ENCODE results near the gene E2F6.

Gene E2F6

DNA sequence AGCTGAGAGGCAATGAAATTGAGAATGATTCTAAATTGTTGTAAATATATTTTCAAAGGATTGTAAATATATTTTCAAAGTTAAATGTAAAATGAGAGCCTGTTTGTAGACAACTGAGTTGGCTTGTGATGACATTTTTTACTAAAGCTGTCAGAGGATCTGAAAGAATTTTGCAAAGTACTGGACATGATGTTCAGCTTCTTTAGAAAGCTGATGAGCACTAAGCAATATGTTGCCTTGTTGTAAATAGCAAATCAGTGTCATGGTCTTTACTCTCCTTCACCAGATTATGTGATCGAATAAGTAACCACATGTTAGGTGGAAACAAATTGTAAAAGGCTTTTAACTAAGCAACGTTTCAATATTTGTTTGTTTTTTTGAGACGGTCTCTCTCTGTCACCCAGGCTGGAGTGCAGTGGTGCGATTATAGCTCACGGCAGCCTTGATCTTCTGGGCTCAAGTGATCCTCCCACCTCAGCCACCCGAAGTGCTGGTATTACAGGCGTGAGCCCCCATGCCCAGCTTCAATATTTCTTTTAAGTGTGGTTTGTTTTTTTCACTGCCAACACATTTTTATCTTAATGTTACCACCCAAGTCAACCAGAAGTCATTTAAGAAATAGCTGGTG is 44.0 kb downstream of the E2F6 start:
- no peaks in the 10 kb centered on the region for H3K4me1 Mint-ChIP-seq
- CTCF ChIA-PET: no interaction called here
- DNase-seq: no peak
- peaks cover 12% of the 10 kb centered on the region for H3K9me3 Mint-ChIP-seq
- no peak overlapping the region for H3K4me3 Mint-ChIP-seq
- H3K36me3 Mint-ChIP-seq: peaks cover 2% of the 10 kb centered on the region
- no peak overlapping the region for H3K27ac Mint-ChIP-seq
- H3K27me3 Mint-ChIP-seq: no peaks in the 10 kb centered on the region

DNA sequence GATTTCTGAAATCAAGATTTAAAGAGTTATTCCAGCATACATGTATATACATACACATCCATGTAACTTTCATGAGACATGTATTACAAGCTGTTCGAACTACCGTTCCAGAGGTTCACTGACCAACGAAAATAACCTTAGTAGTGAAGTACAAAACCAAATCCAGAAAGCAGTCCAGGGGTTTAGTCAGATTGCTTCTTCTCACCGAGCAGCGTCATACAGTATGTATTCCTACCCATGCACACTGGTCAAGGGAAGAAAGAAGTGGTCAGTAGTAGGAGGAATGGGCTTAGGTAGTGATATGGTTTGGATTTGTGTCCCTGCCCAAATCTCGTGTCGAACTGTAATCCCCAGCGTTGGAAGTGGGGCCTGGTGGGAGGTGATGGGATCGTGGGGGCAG is 45.3 kb downstream of the E2F6 start:
- no peaks in the 10 kb centered on the region for H3K27me3 Mint-ChIP-seq
- no peak overlapping the region for H3K4me3 Mint-ChIP-seq
- no peaks in the 10 kb centered on the region for H3K4me1 Mint-ChIP-seq
- no peak for DNase-seq
- H3K9me3 Mint-ChIP-seq: peaks cover 14% of the 10 kb centered on the region
- H3K27ac Mint-ChIP-seq: no peak overlapping the region
- H3K36me3 Mint-ChIP-seq: peaks cover 2% of the 10 kb centered on the region
- CTCF ChIA-PET: no interaction called here

DNA sequence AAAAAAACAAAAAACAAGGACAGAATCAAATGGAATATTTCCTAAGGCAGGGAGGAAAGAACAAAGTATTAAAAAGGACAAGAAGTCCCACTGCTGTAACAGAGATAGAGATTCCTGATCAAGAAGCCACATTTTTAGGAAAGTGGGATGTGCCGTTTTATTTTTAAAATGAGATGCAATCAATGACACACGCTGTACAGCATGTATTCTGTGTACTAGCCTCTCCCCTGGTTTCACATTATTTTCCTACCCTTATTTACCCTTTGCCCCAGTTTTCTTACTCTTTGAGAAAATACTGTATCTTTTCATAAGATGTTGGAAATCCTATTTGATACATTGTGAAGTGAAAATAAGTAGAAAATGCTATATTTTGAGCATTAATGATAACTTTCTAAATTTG is 45.8 kb downstream of the E2F6 start:
- H3K27ac Mint-ChIP-seq: no peak overlapping the region
- H3K27me3 Mint-ChIP-seq: no peaks in the 10 kb centered on the region
- CTCF ChIA-PET: interaction anchor here (0.7 to 0.8 kb wide), 2 partner anchors 10 to 27 kb away, joined by 3 to 5 read pairs; no protein-coding TSS in a partner anchor
- no peak overlapping the region for H3K4me3 Mint-ChIP-seq
- H3K36me3 Mint-ChIP-seq: peaks cover 2% of the 10 kb centered on the region
- peaks cover 14% of the 10 kb centered on the region for H3K9me3 Mint-ChIP-seq
- DNase-seq: no peak
- H3K4me1 Mint-ChIP-seq: no peaks in the 10 kb centered on the region

DNA sequence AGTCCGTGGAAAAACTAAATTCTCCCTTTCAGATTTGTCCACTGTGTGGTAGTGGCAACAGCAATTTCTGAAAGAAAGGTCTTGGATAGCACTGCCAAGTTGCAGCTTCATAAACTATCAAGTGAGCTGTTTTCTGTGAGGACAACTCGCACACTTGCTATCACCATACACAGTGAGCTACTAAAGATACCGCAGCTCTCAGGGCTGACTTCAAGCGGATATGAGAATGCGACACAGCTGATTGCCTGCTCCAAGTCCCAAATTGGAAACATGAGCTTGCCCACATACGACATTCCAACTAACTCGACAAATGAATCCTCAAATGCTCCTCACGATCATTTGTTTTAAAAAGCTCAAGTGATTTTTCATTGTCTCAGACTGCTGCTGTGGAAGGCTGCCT is 46.2 kb downstream of the E2F6 start:
- CTCF ChIA-PET: interaction anchor here (0.7 to 0.8 kb wide), 2 partner anchors 10 to 27 kb away, joined by 3 to 5 read pairs; no protein-coding TSS in a partner anchor
- Mint-ChIP-seq H3K27ac (no peak overlapping the region), H3K36me3 (peaks cover 2% of the 10 kb centered on the region), H3K4me3 (no peak overlapping the region), H3K4me1 (no peaks in the 10 kb centered on the region), H3K27me3 (no peaks in the 10 kb centered on the region), H3K9me3 (peaks cover 14% of the 10 kb centered on the region)
- DNase-seq: no peak

DNA sequence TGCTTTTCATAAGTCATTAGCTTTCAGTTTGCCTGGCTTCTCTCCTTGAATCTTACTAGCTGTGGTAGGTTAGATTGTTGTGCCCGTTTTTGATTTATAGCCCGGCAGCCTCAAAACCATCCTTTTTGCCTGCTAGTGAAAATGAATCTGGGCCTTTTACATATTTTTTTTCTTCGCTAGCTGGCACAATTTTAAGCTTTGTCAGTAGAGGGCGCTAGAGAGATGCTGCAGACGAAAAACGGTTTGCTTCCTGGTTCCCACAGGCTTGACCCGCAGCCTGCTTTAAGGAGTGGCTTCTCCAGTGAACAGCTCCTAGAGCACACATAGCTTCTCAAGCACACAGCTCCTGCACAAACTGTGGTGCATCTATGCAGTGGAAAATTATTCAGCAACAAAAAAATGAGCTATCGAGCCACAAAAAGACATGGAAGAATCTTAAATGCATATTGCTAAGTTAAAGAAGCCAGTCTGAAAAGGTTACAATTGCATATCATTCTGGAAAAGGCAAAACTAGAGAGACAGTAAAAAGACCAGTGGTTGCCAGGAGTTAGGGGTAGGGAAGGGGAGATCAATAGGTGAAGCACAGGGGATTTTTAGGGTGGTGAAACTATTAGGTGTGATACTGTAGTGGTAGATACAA is 47.9 kb downstream of the E2F6 start:
- CTCF ChIA-PET: interaction anchor here (0.9 to 1.2 kb wide), 8 partner anchors 9 to 287 kb away, joined by 3 to 4 read pairs (median 3); partner anchors contain the start of gene ROCK2
- Mint-ChIP-seq H3K4me3 (no peak overlapping the region), H3K27me3 (no peaks in the 10 kb centered on the region), H3K27ac (no peak overlapping the region), H3K4me1 (no peaks in the 10 kb centered on the region), H3K9me3 (peaks cover 14% of the 10 kb centered on the region), H3K36me3 (peaks cover 2% of the 10 kb centered on the region)
- no peak for DNase-seq

DNA sequence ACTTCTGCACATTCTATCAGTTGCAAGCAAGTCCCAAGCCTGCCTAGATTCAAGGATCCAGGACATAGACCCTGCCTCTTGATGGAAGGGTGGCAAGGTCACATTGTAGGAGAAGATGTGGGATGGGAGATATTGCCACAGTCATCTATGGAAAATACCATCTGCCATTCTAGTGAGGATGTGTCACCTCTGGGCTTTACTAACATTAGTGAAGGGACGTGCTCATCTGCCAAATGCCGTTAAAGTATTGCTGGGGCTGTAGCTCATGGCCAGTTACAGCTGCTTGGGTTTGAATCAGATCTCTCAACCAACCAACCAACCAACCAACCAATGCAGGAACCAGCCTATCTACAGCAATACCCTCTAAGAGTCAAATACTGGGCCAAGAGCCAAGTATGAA is 49.0 kb downstream of the E2F6 start:
- peaks cover 14% of the 10 kb centered on the region for H3K9me3 Mint-ChIP-seq
- no peak overlapping the region for H3K27ac Mint-ChIP-seq
- no peaks in the 10 kb centered on the region for H3K27me3 Mint-ChIP-seq
- no peaks in the 10 kb centered on the region for H3K4me1 Mint-ChIP-seq
- DNase-seq: no peak
- no peak overlapping the region for H3K4me3 Mint-ChIP-seq
- peaks cover 2% of the 10 kb centered on the region for H3K36me3 Mint-ChIP-seq
- CTCF ChIA-PET: interaction anchor here (1.1 kb wide), 1 partner anchor 286 kb away, joined by 3 read pairs; no protein-coding TSS in a partner anchor

DNA sequence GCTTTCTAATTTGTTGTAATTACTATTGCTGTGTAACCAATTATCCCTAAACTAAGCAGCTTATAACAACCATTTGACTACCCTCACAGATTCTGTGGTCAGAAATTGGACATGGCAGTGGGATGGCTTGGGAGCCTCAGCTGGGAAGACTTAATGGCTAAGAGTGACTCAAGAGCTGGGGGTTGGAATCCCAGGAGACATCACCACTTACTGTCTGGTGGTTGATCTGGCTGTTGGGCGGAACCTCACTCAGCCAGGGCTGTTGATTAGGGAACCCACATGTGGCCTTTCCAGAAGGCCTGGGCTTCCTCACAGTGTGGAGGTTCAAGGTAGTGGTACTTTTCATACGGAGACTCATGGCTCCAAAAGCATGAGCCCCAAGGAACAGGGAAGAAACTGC is 49.8 kb downstream of the E2F6 start:
- CTCF ChIA-PET: no interaction called here
- H3K27me3 Mint-ChIP-seq: peaks cover 5% of the 10 kb centered on the region
- H3K27ac Mint-ChIP-seq: no peak overlapping the region
- no peak for DNase-seq
- H3K36me3 Mint-ChIP-seq: peaks cover 2% of the 10 kb centered on the region
- H3K4me1 Mint-ChIP-seq: no peaks in the 10 kb centered on the region
- H3K9me3 Mint-ChIP-seq: peaks cover 14% of the 10 kb centered on the region
- H3K4me3 Mint-ChIP-seq: no peak overlapping the region

DNA sequence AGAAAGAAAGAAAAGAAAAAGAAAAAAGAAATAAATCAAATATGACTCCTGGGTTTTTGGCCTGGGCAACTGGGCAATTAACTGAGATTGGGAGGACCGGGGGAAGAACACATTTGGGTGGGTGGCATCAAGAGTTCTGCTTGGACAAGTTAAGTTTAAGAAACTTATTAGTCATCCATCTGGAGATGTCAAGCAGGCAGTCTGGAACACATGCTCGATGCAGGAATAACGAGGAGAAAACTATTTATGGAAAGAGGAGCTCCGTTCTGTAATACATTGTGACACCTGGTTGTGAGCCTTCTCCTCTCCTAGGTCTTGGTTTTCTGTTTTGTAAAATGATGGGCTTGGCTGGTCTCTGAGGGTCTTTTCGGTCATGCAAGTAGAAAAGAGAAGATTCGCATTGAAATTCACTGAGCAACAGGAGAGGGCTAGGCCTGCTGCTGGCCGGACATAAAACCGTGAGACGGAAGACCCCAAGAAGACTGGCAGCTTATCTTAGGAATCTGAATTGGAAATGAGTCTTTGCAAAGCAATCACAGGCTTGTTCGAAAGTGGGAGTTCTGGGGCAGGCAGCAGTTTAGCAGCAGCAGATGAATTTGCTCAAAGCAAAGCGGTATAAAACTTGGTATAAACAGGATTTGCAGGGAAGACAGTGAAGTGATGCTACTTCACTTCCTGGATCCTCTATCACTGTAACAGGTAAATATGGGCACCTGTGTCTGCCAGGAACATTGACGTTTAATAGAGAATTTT is 51.4 kb downstream of the E2F6 start:
- no peak for DNase-seq
- CTCF ChIA-PET: no interaction called here
- Mint-ChIP-seq H3K4me1 (no peaks in the 10 kb centered on the region), H3K27me3 (peaks cover 8% of the 10 kb centered on the region), H3K9me3 (peaks cover 14% of the 10 kb centered on the region), H3K4me3 (no peak overlapping the region), H3K27ac (no peak overlapping the region), H3K36me3 (peaks cover 2% of the 10 kb centered on the region)

DNA sequence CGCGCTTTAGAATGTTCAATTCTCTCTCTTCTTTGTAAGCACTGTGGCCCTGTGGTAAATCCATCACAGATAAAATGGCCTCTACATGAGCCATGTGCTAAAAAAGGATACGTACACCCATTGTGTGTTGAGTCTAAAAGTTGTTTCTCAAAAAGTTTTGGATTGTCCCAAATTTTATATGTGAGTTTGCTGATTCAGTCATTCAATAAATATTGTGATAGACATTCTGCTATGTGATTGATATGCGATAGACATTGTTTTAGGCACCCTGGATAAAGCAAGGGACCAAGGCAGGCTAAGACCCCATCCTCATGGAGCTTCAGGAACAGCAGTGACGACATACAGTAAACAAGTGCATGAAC is 53.5 kb downstream of the E2F6 start:
- Mint-ChIP-seq H3K36me3 (no peaks in the 10 kb centered on the region), H3K4me3 (no peak overlapping the region), H3K27ac (no peak overlapping the region), H3K9me3 (peaks cover 7% of the 10 kb centered on the region), H3K27me3 (peaks cover 11% of the 10 kb centered on the region), H3K4me1 (no peaks in the 10 kb centered on the region)
- CTCF ChIA-PET: interaction anchor here (3.3 kb wide), 1 partner anchor 280 kb away, joined by 23 read pairs; a partner anchor contains a TSS
- DNase-seq: no peak

DNA sequence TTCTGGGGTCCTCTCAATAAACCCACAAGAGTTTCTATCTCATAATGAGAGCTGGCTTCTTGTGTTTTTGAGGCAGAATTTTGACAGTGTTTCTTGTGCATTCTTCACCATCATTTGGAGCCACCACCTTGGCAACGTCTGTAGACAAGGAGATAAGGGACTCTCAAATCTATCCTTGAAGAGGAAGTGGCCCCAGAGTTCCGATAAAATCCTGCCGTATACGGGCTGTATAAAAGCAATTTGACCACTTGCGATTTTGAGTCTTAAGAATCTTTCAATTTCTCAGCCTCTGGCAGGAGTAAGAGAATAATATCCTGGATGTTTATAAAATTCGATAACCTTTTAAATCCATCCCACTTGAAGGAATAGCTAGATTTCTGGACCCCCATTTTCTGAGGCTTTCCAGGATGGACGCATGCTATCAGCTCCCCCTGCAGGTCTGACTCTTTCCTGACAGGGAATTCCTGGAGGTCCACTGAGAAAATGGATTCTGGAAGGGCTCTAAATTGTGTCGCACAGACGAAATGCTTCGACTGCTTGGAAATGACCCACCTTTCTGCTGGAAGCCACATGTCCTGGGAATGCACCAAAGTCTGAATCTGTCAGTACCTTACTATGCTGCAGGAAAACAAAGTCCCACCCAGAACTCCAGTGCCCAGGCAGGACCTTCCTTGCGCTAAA is 54.1 kb downstream of the E2F6 start:
- Mint-ChIP-seq H3K27ac (no peak overlapping the region), H3K36me3 (no peaks in the 10 kb centered on the region), H3K4me3 (no peak overlapping the region), H3K4me1 (no peaks in the 10 kb centered on the region), H3K9me3 (peaks cover 2% of the 10 kb centered on the region), H3K27me3 (peaks cover 13% of the 10 kb centered on the region)
- no peak for DNase-seq
- CTCF ChIA-PET: interaction anchor here (0.9 to 3.3 kb wide), 3 partner anchors 18 to 280 kb away, joined by 3 to 23 read pairs (median 4); a partner anchor contains a TSS

DNA sequence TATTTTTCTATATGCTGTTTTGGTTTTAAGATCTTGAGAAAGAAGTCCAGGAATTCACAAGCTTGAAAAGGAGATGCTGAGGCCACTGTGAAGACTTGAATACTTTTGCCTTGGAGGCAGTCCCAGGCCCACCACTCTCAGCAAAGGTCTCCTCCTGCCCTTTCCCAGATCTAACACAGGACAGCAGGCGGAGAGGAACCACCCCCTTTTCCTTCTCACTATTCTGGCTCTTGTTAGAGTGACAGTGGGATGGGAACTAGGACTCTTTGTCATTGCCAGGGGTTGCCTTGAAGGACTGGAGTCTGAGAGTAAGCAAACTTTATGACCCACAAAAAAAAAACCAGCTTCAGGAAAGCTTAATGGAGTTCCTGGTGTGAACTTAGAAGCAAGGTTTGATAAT is 54.7 kb downstream of the E2F6 start:
- DNase-seq: no peak
- Mint-ChIP-seq H3K27me3 (peaks cover 14% of the 10 kb centered on the region), H3K9me3 (no peaks in the 10 kb centered on the region), H3K4me3 (no peak overlapping the region), H3K36me3 (no peaks in the 10 kb centered on the region), H3K27ac (no peak overlapping the region), H3K4me1 (no peaks in the 10 kb centered on the region)
- CTCF ChIA-PET: interaction anchor here (0.9 to 3.3 kb wide), 3 partner anchors 17 to 279 kb away, joined by 3 to 23 read pairs (median 4); a partner anchor contains a TSS

DNA sequence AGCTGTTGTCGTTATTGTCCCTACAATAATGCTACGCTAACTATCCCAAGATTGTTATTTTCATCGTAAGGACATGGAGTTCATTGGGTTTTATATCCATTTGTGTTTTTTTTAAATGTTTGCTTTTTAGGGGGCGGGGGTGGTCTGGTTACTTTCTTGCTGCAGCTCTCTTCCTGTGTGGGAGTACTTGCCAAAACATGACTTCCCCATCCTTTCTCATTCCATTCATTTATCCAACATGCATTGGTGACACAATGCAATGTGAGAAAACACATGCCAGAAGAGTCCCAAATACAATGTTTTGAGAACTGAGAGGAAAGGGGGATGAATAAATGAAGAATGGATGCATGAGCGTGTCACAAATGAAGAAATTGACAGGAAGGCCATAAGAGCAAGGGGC is 55.9 kb downstream of the E2F6 start:
- H3K4me3 Mint-ChIP-seq: no peak overlapping the region
- CTCF ChIA-PET: interaction anchor here (0.8 kb wide), 1 partner anchor 10 kb away, joined by 5 read pairs; no protein-coding TSS in a partner anchor
- peaks cover 19% of the 10 kb centered on the region for H3K27me3 Mint-ChIP-seq
- no peak for DNase-seq
- H3K9me3 Mint-ChIP-seq: no peaks in the 10 kb centered on the region
- H3K36me3 Mint-ChIP-seq: no peaks in the 10 kb centered on the region
- no peak overlapping the region for H3K27ac Mint-ChIP-seq
- no peaks in the 10 kb centered on the region for H3K4me1 Mint-ChIP-seq

DNA sequence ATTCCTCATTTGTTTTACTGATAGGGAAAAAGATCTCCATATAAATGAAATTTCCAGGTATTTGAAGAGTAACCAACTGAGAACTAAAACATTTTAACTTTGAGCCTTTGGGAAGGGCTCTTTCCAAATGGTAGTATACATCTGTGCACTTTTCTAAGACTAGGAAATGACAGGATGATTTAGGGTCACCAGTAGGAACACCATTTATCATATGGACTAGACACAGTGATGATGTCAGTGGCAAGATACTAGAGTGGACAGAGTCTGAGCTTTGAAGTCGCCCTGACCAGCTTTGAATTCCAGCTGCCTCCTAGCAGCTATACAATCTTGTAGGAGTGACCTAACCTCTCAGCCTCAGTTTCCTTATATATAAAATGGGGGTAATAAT is 56.4 kb downstream of the E2F6 start:
- H3K27me3 Mint-ChIP-seq: peaks cover 19% of the 10 kb centered on the region
- H3K27ac Mint-ChIP-seq: no peak overlapping the region
- no peaks in the 10 kb centered on the region for H3K36me3 Mint-ChIP-seq
- H3K4me3 Mint-ChIP-seq: no peak overlapping the region
- H3K4me1 Mint-ChIP-seq: no peaks in the 10 kb centered on the region
- DNase-seq: no peak
- CTCF ChIA-PET: interaction anchor here (0.8 to 1.2 kb wide), 2 partner anchors 8 to 10 kb away, joined by 3 to 5 read pairs; no protein-coding TSS in a partner anchor
- H3K9me3 Mint-ChIP-seq: no peaks in the 10 kb centered on the region

DNA sequence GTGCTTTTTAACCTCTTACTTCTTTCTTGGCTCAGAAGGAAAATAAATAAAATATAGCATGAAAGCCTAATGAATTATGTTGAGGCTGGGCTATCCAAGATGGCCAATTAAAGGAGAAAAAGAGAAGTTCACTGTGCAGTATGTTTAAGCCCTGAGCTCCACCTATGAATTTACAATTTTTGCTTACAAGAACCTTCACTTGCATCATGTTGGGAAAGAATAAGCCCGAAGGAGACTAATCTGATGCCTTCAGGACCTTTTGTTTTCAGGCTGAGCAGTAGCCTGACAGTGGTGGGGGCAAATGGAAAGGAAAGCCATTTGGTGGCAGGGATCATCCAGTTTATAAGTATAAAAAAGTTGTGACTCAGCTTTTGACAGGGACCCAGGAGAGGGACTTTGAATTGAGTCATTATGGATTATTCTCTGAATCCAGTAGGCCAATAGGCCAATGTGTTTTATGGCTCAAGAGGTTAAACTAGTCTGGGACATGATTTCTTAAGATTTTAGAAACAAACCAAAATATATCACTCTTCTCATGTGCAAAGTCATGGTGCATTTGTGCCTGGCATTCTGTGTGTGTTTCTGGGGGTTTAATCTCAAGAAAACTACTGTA is 56.9 kb downstream of the E2F6 start:
- CTCF ChIA-PET: interaction anchor here (1.2 kb wide), 1 partner anchor 9 kb away, joined by 3 read pairs; no protein-coding TSS in a partner anchor
- DNase-seq: no peak
- Mint-ChIP-seq H3K4me1 (peaks cover under 1% of the 10 kb centered on the region), H3K27me3 (peaks cover 19% of the 10 kb centered on the region), H3K9me3 (no peaks in the 10 kb centered on the region), H3K27ac (no peak overlapping the region), H3K36me3 (no peaks in the 10 kb centered on the region), H3K4me3 (no peak overlapping the region)

Data from activated naive CD4-positive, alpha-beta T cell treated with anti-CD3 and anti-CD28 coated beads, Interleukin-2, amount 10 ng/mL, durations not matched to agents 7 days and 5 days (primary cell).